ENCODE data around the gene LCMT1. TPM values are rescaled to one million over a fixed set of nuclear protein-coding genes. Genes with fewer than 3 reads are reported as not detected.
A peak's percentile ranks its signal among the peaks of the same experiment; 100 is the strongest.

The LCMT1 gene
- total and polyA plus RNA-seq, 2 of the 13 experiments (the other 11 are each of a cell fraction or from before 2014, with no cell fraction given), result 41.2 to 48.7 TPM

DNA sequence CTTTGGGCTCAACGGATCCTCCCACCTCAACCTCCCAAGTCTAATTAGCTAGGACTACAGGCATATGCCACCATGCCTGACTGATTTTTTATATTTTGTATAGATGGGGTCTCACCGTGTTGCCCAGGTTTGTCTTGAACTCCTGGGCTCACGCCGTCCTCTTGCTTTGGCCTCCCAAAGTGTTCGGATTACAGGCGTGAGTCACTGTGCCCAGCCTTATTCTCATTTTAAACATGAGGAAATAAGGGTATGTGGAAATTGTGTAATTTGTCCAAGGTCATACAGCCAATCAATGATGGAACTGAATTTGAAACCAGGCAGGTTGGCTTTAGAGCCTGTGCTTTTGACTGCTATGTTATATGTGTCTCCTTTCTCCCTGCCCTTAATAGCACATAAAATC, 77.8 kb downstream of the LCMT1 start:
- H3K4me1 ChIP-seq (ENCODE audit: insufficient read depth, low read length), result peaks cover 20% of the 10 kb centered on the region
- POLR2A ChIA-PET, result interaction anchor here (2.5 kb wide), 1 partner anchor 11 kb away, joined by 11 read pairs; no protein-coding TSS in a partner anchor
- 70% methylated on average over 6 of the region's 6 CpGs for WGBS (ENCODE audit: low lambda C conversion rate)
- DNase-seq (ENCODE audit: low spot score) (peak; percentile 44), ATAC-seq (peak; percentile 69), FAIRE-seq (no peak)
- CTCF ChIA-PET (ENCODE audit: low intra/inter-chr PET ratio, low total read pairs), result no interaction called here
- H3K4me2 ChIP-seq (ENCODE audit: low read depth, low read length), result no peak overlapping the region
- no TSS peak for BruUV-seq (replicated peaks)
- H2AFZ ChIP-seq (ENCODE audit: low read length), result no peak overlapping the region
- no peaks in the 10 kb centered on the region for H3K79me2 ChIP-seq (ENCODE audit: insufficient read depth, low read length)
- no peaks in the 10 kb centered on the region for H3K9me3 ChIP-seq (ENCODE audit: low read length)
- H3K9ac ChIP-seq (ENCODE audit: insufficient read depth, low read depth, low read length), result no peak overlapping the region
- no peak overlapping the region for H3K4me3 ChIP-seq (replicated peaks in 1 of 3; ENCODE audit: insufficient read depth in 1 of 3, low read depth in 2 of 3, low read length in 3 of 3)
- no peaks in the 10 kb centered on the region for H3K27me3 ChIP-seq (ENCODE audit: control insufficient read depth in 1 of 2, insufficient read depth in 2 of 2, low read length in 2 of 2)
- H3K36me3 ChIP-seq (replicated peaks in 1 of 2; ENCODE audit: control insufficient read depth in 1 of 2, insufficient read depth in 2 of 2, low read length in 2 of 2), result no peaks in the 10 kb centered on the region
- intact Hi-C loops (cut with micrococcal nuclease; ENCODE audit: unreplicated experiment), result no loop called here
- H3K27ac ChIP-seq (ENCODE audit: extremely low read length, insufficient read depth, low read length), result no peak overlapping the region
- no peaks in the 10 kb centered on the region for H4K20me1 ChIP-seq (ENCODE audit: insufficient read depth, low read length)
- in situ Hi-C loops (cut with HindIII; ENCODE audit: extremely low pct_ligation_motif_present, low pct_unique_long_range_greater_than_20kb), result no loop called here
- TF ChIP-seq ZMYM3 (CRISPR knock-in tag; IDR thresholded peaks at IDR 0.05) (peak; percentile 55; the same call in 1 of the 2 replicates), RXRB (CRISPR knock-in tag; IDR thresholded peaks at IDR 0.05; ENCODE audit: borderline replicate concordance) (0 out of 2 replicates have a peak, but pooled peaks have one; percentile 18), SRY (CRISPR knock-in tag; IDR thresholded peaks at IDR 0.05) (no peak), ZNF704 (CRISPR knock-in tag; IDR thresholded peaks at IDR 0.05; ENCODE audit: borderline replicate concordance) (no peak), ELF3 (CRISPR knock-in tag; IDR thresholded peaks at IDR 0.05) (peak; percentile 34; the same call in 1 of the 2 replicates), ARID3A (IDR thresholded peaks at IDR 0.05; ENCODE audit: low read depth, low read length) (peak; percentile 54; the same call in 1 of the 2 replicates), MED1 (CRISPR knock-in tag; IDR thresholded peaks at IDR 0.05) (0 out of 2 replicates have a peak, but pooled peaks have one; percentile 18), SOX6 (IDR thresholded peaks at IDR 0.05) (no peak), SOX6 (CRISPR knock-in tag; IDR thresholded peaks at IDR 0.05) (0 out of 2 replicates have a peak, but pooled peaks have one; percentile 20), ZNF709 (CRISPR knock-in tag; IDR thresholded peaks at IDR 0.05) (no peak), ZNF264 (CRISPR knock-in tag; IDR thresholded peaks at IDR 0.05) (no peak), RBM39 (IDR thresholded peaks at IDR 0.05; ENCODE audit: low read depth, low read length, poor library complexity, severe bottlenecking) (no peak), KDM3A (CRISPR knock-in tag; IDR thresholded peaks at IDR 0.05; ENCODE audit: low read depth) (no peak), ZNF121 (CRISPR knock-in tag; IDR thresholded peaks at IDR 0.05) (peak; percentile 92), TAF1 (CRISPR knock-in tag; IDR thresholded peaks at IDR 0.05) (no peak), TBL1XR1 (IDR thresholded peaks at IDR 0.05; ENCODE audit: borderline replicate concordance, low read length, partially characterized antibody) (peak; percentile 27), CEBPB (IDR thresholded peaks at IDR 0.05; ENCODE audit: borderline replicate concordance, low read depth, low read length) (peak; percentile 92), ONECUT2 (CRISPR knock-in tag; IDR thresholded peaks at IDR 0.05) (peak; percentile 57; the same call in 1 of the 2 replicates), ZBTB39 (CRISPR knock-in tag; IDR thresholded peaks at IDR 0.05) (no peak), RBAK (CRISPR knock-in tag; IDR thresholded peaks at IDR 0.05) (no peak), ZNF670 (CRISPR knock-in tag; IDR thresholded peaks at IDR 0.05; ENCODE audit: borderline replicate concordance) (0 out of 2 replicates have a peak, but pooled peaks have one; percentile 69), FOXA3 (CRISPR knock-in tag; IDR thresholded peaks at IDR 0.05) (0 out of 2 replicates have a peak, but pooled peaks have one; percentile 6)
